Heart left ventricle (tissue), 16 donors: ENCODE data around the gene TPSD1. TPM values are rescaled to one million over a fixed set of nuclear protein-coding genes. Genes with fewer than 3 reads are reported as not detected.
A peak's percentile ranks its signal among the peaks of the same experiment; 100 is the strongest.

Source experiments
- ATAC-seq, 4 donors: fragments of 200-7000 bp; cut with Tn5 transposase; one replicate each; pipeline ENCODE4 v1.9.1; 2020 to 2022; ENCODE audit warnings: moderate library complexity in 4 of 4, mild to moderate bottlenecking in 3 of 4, moderate number of reproducible peaks in 1 of 4
- DNase-seq, 5 donors: peaks; one replicate each; pipeline ENCODE4 v3.0.0-alpha.2; 2020
- H3K27ac ChIP-seq, 12 donors: fragments of 200-600 bp; sonication (generic) in 4 of 12; one replicate each; pipeline versions ENCODE4 v1.5.0 to v1.8.0; 2016 to 2022; ENCODE audit warnings: mild to moderate bottlenecking in 2 of 12
- H3K27me3 ChIP-seq, 9 donors: fragments of 200-600 bp; sonication (generic) in 2 of 9; one replicate each; pipeline versions ENCODE4 v1.5.1 to v1.8.0; 2016 to 2022; ENCODE audit warnings: mild to moderate bottlenecking in 3 of 9
- H3K36me3 ChIP-seq, 9 donors: fragments of 200-600 bp; sonication (generic) in 2 of 9; one replicate each; pipeline versions ENCODE4 v1.5.0 to v1.8.0; 2018 to 2022; ENCODE audit warnings: mild to moderate bottlenecking in 2 of 9
- H3K4me1 ChIP-seq, 12 donors: fragments of 200-600 bp; sonication (generic) in 4 of 12; one replicate each; pipeline versions ENCODE4 v1.5.0 to v1.8.0; 2016 to 2022; ENCODE audit warnings: mild to moderate bottlenecking in 3 of 12
- H3K4me3 ChIP-seq, 12 donors: fragments of 200-600 bp; sonication (generic) in 4 of 12; one replicate each; pipeline versions ENCODE4 v1.5.0 to v1.8.0; 2017 to 2022; ENCODE audit warnings: mild to moderate bottlenecking in 9 of 12, moderate library complexity in 4 of 12
- H3K9me3 ChIP-seq, 12 donors: fragments of 200-600 bp; sonication (generic) in 4 of 12; one replicate each; pipeline versions ENCODE4 v1.5.0 to v1.8.0; 2016 to 2022; ENCODE audit warnings: mild to moderate bottlenecking in 1 of 12
- CTCF ChIP-seq, 12 donors: fragments of 200-600 bp; sonication (generic) in 4 of 12; IDR thresholded peaks; one replicate each; pipeline versions ENCODE4 v1.5.0 to v1.8.0; 2018 to 2022; ENCODE audit warnings: antibody characterized with exemption in 12 of 12, mild to moderate bottlenecking in 5 of 12
- POLR2A ChIP-seq, 2 donors: fragments of 450-650 bp; IDR thresholded peaks; one replicate each; pipeline ENCODE4 v1.6.1; 2017; ENCODE audit warnings: antibody characterized with exemption in 2 of 2, mild to moderate bottlenecking in 2 of 2, moderate library complexity in 2 of 2
- WGBS, 4 donors: extraction: QIAGEN DNeasy Blood & Tissue Kit in 2 of 4; methylation state at CpG; one replicate each; pipeline versions ENCODE4 v1.1.5 to v1.1.7; 2013 to 2018; 5-methylcytosine and 5-hydroxymethylcytosine counted together
- intact Hi-C, 10 donors: fragments of 100-400 bp; cut with DNase I; formaldehyde crosslinking; loops; one replicate each; pipeline versions ENCODE4 v1.11.1 to v1.14.2; 2022
- polyA plus RNA-seq, 2 donors: library from polyadenylated mRNA; stranded (reverse); fragments of 200-250 nt; gene quantifications; one replicate each; pipeline ENCODE4 v1.2.3, GENCODE V29; 2013
- total RNA-seq, 9 donors: library from RNA; depleted of rRNA in 2 of 9; stranded (reverse); fragments of >200 nt in 2 of 9; fragmentation: NEBNext Ultra II Directional in 3 of 9; extraction: Animal tissue kit (Norgen Biotek cat#: 25700) in 3 of 9; gene quantifications; one replicate each; pipeline versions ENCODE4 v1.1.0 to v1.2.4, GENCODE V29; 2016 to 2023
- donor health status: ischemic (EF 13 %, LVEDD 7.1; RV severe dilation, severe dysfunction).
- donor health status: healthy with polysubstance abuse.
- donor health status: DM: no; HTN: yes; CAD: no.
- donor health status: DM: no; HTN: no; CAD: no.
- donor health status: ischemic (EF 25% LVEDD 6.9; RV normal size, moderate dysfunction).
- donor health status: ischemic (EF 25% LVEDD 5.7; RV mildly dilated, moderate dysfunction).
- donor health status: healthy.
- donor health status: DM: yes; HTN: yes; CAD: no.
- donor health status: ischemic (EF 35%, LVEDD 5.7; RV mildly dilated, moderate dysfunction).
- donor health status: nonischemic (EF 11% LVEDD 7.7; RV severe dilation, severe dysfunction).
- donor health status: DM: yes; HTN: yes; CAD: no.
- donor health status: PGD.
- donor health status: ischemic (EF 29% LVEDD 5.4; RV normal size, mild dysfunction).
- donor health status: nonischemic (EF 23%, LVEDD 6.1; RV moderate dilation, normal function).

TPSD1 gene
- total and polyA plus RNA-seq, 11 donors: 0.17 to 0.38 TPM; not detected in 9

GRCh38 chr16:1213231-1213630 is 42.6 kb upstream of the TPSD1 start:
- no peaks in the 10 kb centered on the region for H3K9me3 ChIP-seq
- DNase-seq: no peak
- 67 to 84% (median 76%) methylated on average over 1 to 8 of the region's 8 CpGs for WGBS, 4 donors
- peaks cover 0 to 4% (median 0%) of the 10 kb centered on the region in 9 donors for H3K36me3 ChIP-seq
- no peak for TF ChIP-seq POLR2A (IDR thresholded peaks at IDR 0.05)
- no peak for TF ChIP-seq CTCF (IDR thresholded peaks at IDR 0.05)
- H3K27ac ChIP-seq: peak overlapping the region in 1 of 12 donors; percentile 24
- no peaks in the 10 kb centered on the region for H3K27me3 ChIP-seq
- ATAC-seq: no peak
- no peak overlapping the region for H3K4me3 ChIP-seq
- no peaks in the 10 kb centered on the region for H3K4me1 ChIP-seq
- intact Hi-C loops: no loop called here

GRCh38 chr16:1213796-1214372 is 42.0 kb upstream of the TPSD1 start:
- TF ChIP-seq CTCF (IDR thresholded peaks at IDR 0.05) (no peak), POLR2A (IDR thresholded peaks at IDR 0.05) (no peak)
- 81 to 84% (median 83%) methylated on average over 21 to 25 of the region's 25 CpGs for WGBS, 4 donors
- Histone ChIP-seq H3K9me3 (no peaks in the 10 kb centered on the region), H3K27me3 (no peaks in the 10 kb centered on the region), H3K4me3 (no peak overlapping the region), H3K27ac (peak overlapping the region in 1 of 12 donors; percentile 24), H3K4me1 (no peaks in the 10 kb centered on the region), H3K36me3 (peaks cover 0 to 4% (median 0%) of the 10 kb centered on the region in 9 donors)
- ATAC-seq (no peak), DNase-seq (no peak)
- intact Hi-C loops: no loop called here

- peaks cover 0 to 4% (median 0%) of the 10 kb centered on the region in 9 donors for H3K36me3 ChIP-seq
- H3K9me3 ChIP-seq: no peaks in the 10 kb centered on the region
- 82 to 89% (median 84%) methylated on average over 13 to 16 of the region's 16 CpGs for WGBS, 4 donors
- TF ChIP-seq POLR2A (IDR thresholded peaks at IDR 0.05): no peak
- H3K4me1 ChIP-seq: no peaks in the 10 kb centered on the region
- DNase-seq (no peak), ATAC-seq (no peak)
- intact Hi-C loops: no loop called here
- peak overlapping the region in 1 of 12 donors; percentile 24 for H3K27ac ChIP-seq
- no peaks in the 10 kb centered on the region for H3K27me3 ChIP-seq
- H3K4me3 ChIP-seq: no peak overlapping the region
Observed at GRCh38 chr16:1214719-1215118, 41.1 kb upstream of the TPSD1 start.

GRCh38 chr16:1215574-1216295 is 40.1 kb upstream of the TPSD1 start:
- intact Hi-C loops: no loop called here
- Histone ChIP-seq H3K4me1 (no peaks in the 10 kb centered on the region), H3K36me3 (peaks cover 0 to 1% (median 0%) of the 10 kb centered on the region in 9 donors), H3K9me3 (no peaks in the 10 kb centered on the region), H3K27ac (no peak overlapping the region), H3K27me3 (no peaks in the 10 kb centered on the region), H3K4me3 (no peak overlapping the region)
- TF ChIP-seq CTCF (IDR thresholded peaks at IDR 0.05) (no peak), POLR2A (IDR thresholded peaks at IDR 0.05) (no peak)
- DNase-seq: no peak
- whole genome bisulfite sequencing, 4 donors: 72 to 79% (median 76%) methylated on average over 29 to 32 of the region's 32 CpGs
- ATAC-seq: no peak
